ENCODE measurements around the gene RP9.

The RP9 gene

GRCh38 chr7:33061282-33061937 lies 47.8 kb downstream of the RP9 start:
- no peak for FAIRE-seq

- no peak for FAIRE-seq
Observed at GRCh38 chr7:33059635-33060034, 49.6 kb downstream of the RP9 start.

- FAIRE-seq, result no peak
Observed at GRCh38 chr7:33055158-33055557, 54.0 kb downstream of the RP9 start.

- FAIRE-seq, result no peak
Observed at GRCh38 chr7:33054261-33054964, 54.8 kb downstream of the RP9 start.

GRCh38 chr7:33053721-33054120 lies 55.5 kb downstream of the RP9 start:
- FAIRE-seq, result no peak

GRCh38 chr7:33050535-33051318 lies 58.5 kb downstream of the RP9 start:
- FAIRE-seq, result peak; percentile 60

- FAIRE-seq, result no peak
Observed at GRCh38 chr7:33048704-33049103, 60.5 kb downstream of the RP9 start.

- FAIRE-seq, result no peak
Observed at GRCh38 chr7:33048257-33048656, 60.9 kb downstream of the RP9 start.

GRCh38 chr7:33044986-33045385 lies 64.2 kb downstream of the RP9 start:
- FAIRE-seq, result no peak

Data from TTC549 (cell line).